SW 1271 (cell line): Measurements from ENCODE around the gene CTSW.
"Not testable (repeated sequence)": the region's sequence is repeated elsewhere in the genome, so short reads cannot be mapped to it uniquely, and the experiment has no call there.

Experiments
- DNase-seq, 2 experiments: peaks; one replicate each; lab custom pipeline; 2025; lab: John Stamatoyannopoulos, UW

The CTSW gene

GRCh38 chr11:65885808-65886536 is 6.3 kb downstream of the CTSW start:
- no peak for DNase-seq

- DNase-seq: no peak
Measured at GRCh38 chr11:65886826-65887722, 7.4 kb downstream of the CTSW start.

GRCh38 chr11:65887723-65888162 is 8.1 kb downstream of the CTSW start:
- DNase-seq: no peak

- peak; percentile 89 to 95 for DNase-seq
Measured at GRCh38 chr11:65888163-65888814, 8.7 kb downstream of the CTSW start, which contains the start of gene FIBP. FIBP (minus strand) TSS chr11:65888471; CDS start chr11:65888418, 53 bp downstream.

GRCh38 chr11:65890324-65891218 is 10.9 kb downstream of the CTSW start, which contains the start of gene CCDC85B:
CCDC85B (plus strand) TSS chr11:65890673; CDS start chr11:65890784, 111 bp downstream.
- DNase-seq: peak; percentile 82 to 89

GRCh38 chr11:65891219-65892136 is 11.8 kb downstream of the CTSW start:
- peak; percentile 73 to 80 for DNase-seq

- DNase-seq: not testable (repeated sequence)
Measured at GRCh38 chr11:65892137-65892540, 12.5 kb downstream of the CTSW start.

- DNase-seq: peak in 1 of 2 experiments; percentile 57
Measured at GRCh38 chr11:65892661-65893317, 13.2 kb downstream of the CTSW start.

- no peak for DNase-seq
Measured at GRCh38 chr11:65894034-65894591, 14.5 kb downstream of the CTSW start.

- no peak for DNase-seq
Measured at GRCh38 chr11:65895482-65895981, 15.9 kb downstream of the CTSW start.

GRCh38 chr11:65896034-65896999 is 16.7 kb downstream of the CTSW start:
- no peak for DNase-seq

GRCh38 chr11:65897020-65897471 is 17.4 kb downstream of the CTSW start:
- no peak for DNase-seq

GRCh38 chr11:65898656-65899355 is 19.2 kb downstream of the CTSW start:
- no peak for DNase-seq

- DNase-seq: peak in 1 of 2 experiments; percentile 63
Measured at GRCh38 chr11:65899356-65900124, 19.9 kb downstream of the CTSW start.

GRCh38 chr11:65900125-65900898 is 20.7 kb downstream of the CTSW start, which contains the start of gene FOSL1:
FOSL1 (minus strand) TSS chr11:65900388; CDS start chr11:65900339, 49 bp downstream.
- peak; percentile 87 to 95 for DNase-seq

GRCh38 chr11:65900899-65901180 is 21.2 kb downstream of the CTSW start:
- no peak for DNase-seq
